HFF-Myc (cell line): ENCODE data around the gene NAV1.

Source experiments
- DNase-seq: peaks from one replicate; pipeline ENCODE4 v3.0.0-alpha.2; 2011; ENCODE audit warnings: low read depth; ENCODE audit errors: extremely low read depth
- H3K4me3 ChIP-seq: replicated peaks from 2 replicates; pipeline ENCODE4 v1.5.1; 2011; ENCODE audit warnings: low read depth, mild to moderate bottlenecking, control low read depth, low read length
- CTCF ChIP-seq: IDR thresholded peaks from 2 replicates; pipeline ENCODE4 v1.5.1; 2012; ENCODE audit warnings: mild to moderate bottlenecking, low read depth, low read length, control low read depth; ENCODE audit errors: missing control alignments

The NAV1 gene

GRCh38 chr1:201554789-201555592 is 16.1 kb downstream of the NAV1 start:
- no peak for DNase-seq
- no peak for TF ChIP-seq CTCF
- no peak overlapping the region for H3K4me3 ChIP-seq

GRCh38 chr1:201555593-201555945 is 16.6 kb downstream of the NAV1 start:
- no peak overlapping the region for H3K4me3 ChIP-seq
- no peak for TF ChIP-seq CTCF

GRCh38 chr1:201556841-201557571 is 18.1 kb downstream of the NAV1 start:
- no peak for DNase-seq
- no peak for TF ChIP-seq CTCF
- no peak overlapping the region for H3K4me3 ChIP-seq

More at GRCh38 chr1:201555593-201555945, 16.6 kb downstream of the NAV1 start:
- DNase-seq, result no peak

- DNase-seq, result no peak
- no peak overlapping the region for H3K4me3 ChIP-seq
- no peak for TF ChIP-seq CTCF
Measured at GRCh38 chr1:201557572-201557958, 18.6 kb downstream of the NAV1 start.

GRCh38 chr1:201559679-201560162 is 20.8 kb downstream of the NAV1 start:
- no peak overlapping the region for H3K4me3 ChIP-seq
- DNase-seq, result peak; percentile 63
- peak; percentile 95 for TF ChIP-seq CTCF

GRCh38 chr1:201560328-201561194 is 21.6 kb downstream of the NAV1 start:
- TF ChIP-seq CTCF, result no peak
- no peak for DNase-seq

More at GRCh38 chr1:201560328-201561194, 21.6 kb downstream of the NAV1 start:
- no peak overlapping the region for H3K4me3 ChIP-seq
